Measurements from ENCODE around the gene ASIC5. TPM values are rescaled to one million over a fixed set of nuclear protein-coding genes. Genes with fewer than 3 reads are reported as not detected.
"Not testable (repeated sequence)": the region's sequence is repeated elsewhere in the genome, so short reads cannot be mapped to it uniquely, and the experiment has no call there.

ASIC5 gene
- total RNA-seq, 4 donors from 2014 or later: not detected

GRCh38 chr4:155903453-155903852 lies 37.4 kb upstream of the ASIC5 start, which contains the start of gene TDO2:
Gene TDO2, plus strand, starts transcription at chr4:155903696. Its CDS starts 63 bp downstream, at chr4:155903759.
- no peaks in the 10 kb centered on the region for H3K36me3 ChIP-seq
- H3K4me3 ChIP-seq: no peak within 1 kb of the TSS
- no peak for DNase-seq (ENCODE audit: extremely low spot score)
- 60% methylated on average over 1 of the region's 1 CpG for WGBS
- intact Hi-C loops (cut with DNase I): no loop called here
- no peaks in the 10 kb centered on the region for H3K27me3 ChIP-seq
- H3K4me1 ChIP-seq: peaks cover 0 to 4% (median 0%) of the 10 kb centered on the region in 4 donors
- TF ChIP-seq CTCF (IDR thresholded peaks at IDR 0.05) (no peak), EP300 (IDR thresholded peaks at IDR 0.05) (no peak), POLR2AphosphoS5 (IDR thresholded peaks at IDR 0.05) (no peak), POLR2A (IDR thresholded peaks at IDR 0.05; ENCODE audit: low read depth) (no peak)
- H3K27ac ChIP-seq (replicated peaks in 1 of 4): no peak within 1 kb of the TSS
- no peaks in the 10 kb centered on the region for H3K9me3 ChIP-seq

- 90% methylated on average over 2 of the region's 2 CpGs for WGBS
- no peak overlapping the region for H3K4me3 ChIP-seq
- DNase-seq (ENCODE audit: extremely low spot score): no peak
- peaks cover 0 to 4% (median 0%) of the 10 kb centered on the region in 4 donors for H3K4me1 ChIP-seq
- H3K27ac ChIP-seq (replicated peaks in 1 of 4): no peak overlapping the region
- H3K9me3 ChIP-seq: no peaks in the 10 kb centered on the region
- H3K36me3 ChIP-seq: no peaks in the 10 kb centered on the region
- H3K27me3 ChIP-seq: no peaks in the 10 kb centered on the region
- TF ChIP-seq POLR2A (IDR thresholded peaks at IDR 0.05; ENCODE audit: low read depth) (no peak), CTCF (IDR thresholded peaks at IDR 0.05) (no peak), POLR2AphosphoS5 (IDR thresholded peaks at IDR 0.05) (no peak), EP300 (IDR thresholded peaks at IDR 0.05) (no peak)
- intact Hi-C loops (cut with DNase I): no loop called here
Measured at GRCh38 chr4:155901013-155901412, 34.9 kb upstream of the ASIC5 start.

- no peak overlapping the region for H3K27ac ChIP-seq (replicated peaks in 1 of 4)
- WGBS: 43% methylated on average over 1 of the region's 1 CpG
- TF ChIP-seq POLR2A (IDR thresholded peaks at IDR 0.05; ENCODE audit: low read depth): no peak
- TF ChIP-seq POLR2AphosphoS5 (IDR thresholded peaks at IDR 0.05): no peak
- TF ChIP-seq EP300 (IDR thresholded peaks at IDR 0.05): no peak
- TF ChIP-seq CTCF (IDR thresholded peaks at IDR 0.05): no peak
- no peaks in the 10 kb centered on the region for H3K9me3 ChIP-seq
- H3K27me3 ChIP-seq: no peaks in the 10 kb centered on the region
- no peak for DNase-seq (ENCODE audit: extremely low spot score)
- H3K4me3 ChIP-seq: no peak overlapping the region
- intact Hi-C loops (cut with DNase I): no loop called here
- H3K4me1 ChIP-seq: peaks cover 0 to 4% (median 0%) of the 10 kb centered on the region in 4 donors
- no peaks in the 10 kb centered on the region for H3K36me3 ChIP-seq
Measured at GRCh38 chr4:155900381-155900780, 34.3 kb upstream of the ASIC5 start.

GRCh38 chr4:155899891-155900290 lies 33.8 kb upstream of the ASIC5 start:
- TF ChIP-seq EP300 (IDR thresholded peaks at IDR 0.05) (no peak), POLR2AphosphoS5 (IDR thresholded peaks at IDR 0.05) (no peak), POLR2A (IDR thresholded peaks at IDR 0.05; ENCODE audit: low read depth) (no peak), CTCF (IDR thresholded peaks at IDR 0.05) (no peak)
- Histone ChIP-seq H3K27me3 (no peaks in the 10 kb centered on the region), H3K4me3 (no peak overlapping the region), H3K27ac (replicated peaks in 1 of 4) (no peak overlapping the region), H3K4me1 (peaks cover 0 to 4% (median 0%) of the 10 kb centered on the region in 4 donors), H3K9me3 (no peaks in the 10 kb centered on the region), H3K36me3 (no peaks in the 10 kb centered on the region)
- DNase-seq (ENCODE audit: extremely low spot score): no peak
- WGBS: 13% methylated on average over 3 of the region's 3 CpGs
- intact Hi-C loops (cut with DNase I): no loop called here

GRCh38 chr4:155898371-155898770 lies 32.3 kb upstream of the ASIC5 start:
- H3K36me3 ChIP-seq; H3K4me1 ChIP-seq; intact Hi-C loops (cut with DNase I); H3K27ac ChIP-seq (replicated peaks in 1 of 4); H3K9me3 ChIP-seq; H3K4me3 ChIP-seq; DNase-seq (ENCODE audit: extremely low spot score); H3K27me3 ChIP-seq: not testable (repeated sequence)
- 85% methylated on average over 2 of the region's 2 CpGs for WGBS

Measured in esophagus muscularis mucosa (tissue), 4 donors.